GM12891 (cell line): Measurements from ENCODE around the gene C7orf25.

Experiments used
- POLR2A ChIP-seq: IDR thresholded peaks from 2 replicates; pipeline ENCODE4 v1.6.1; 2011; ENCODE audit warnings: low read depth, low read length, control low read depth
- POLR2AphosphoS5 ChIP-seq: IDR thresholded peaks from 2 replicates; pipeline ENCODE4 v1.6.1; 2011; ENCODE audit warnings: low read depth, low read length, control low read depth
- POU2F2 ChIP-seq: IDR thresholded peaks from 2 replicates; pipeline ENCODE4 v1.6.1; 2011; ENCODE audit warnings: low read depth, mild to moderate bottlenecking, control low read depth, low read length, moderate library complexity
- SPI1 ChIP-seq: IDR thresholded peaks from 2 replicates; pipeline ENCODE4 v1.6.1; 2011; ENCODE audit warnings: low read depth, low read length, control low read depth
- TAF1 ChIP-seq: IDR thresholded peaks from 2 replicates; pipeline ENCODE4 v1.6.1; 2011; ENCODE audit warnings: low read depth, low read length, control low read depth

GRCh38 chr7:42878303-42878702, 33.6 kb downstream of the C7orf25 start:
- TF ChIP-seq POLR2A (no peak), TAF1 (no peak), POLR2AphosphoS5 (no peak), POU2F2 (no peak), SPI1 (no peak)
